ENCODE measurements around the gene HNRNPM. TPM values are rescaled to one million over a fixed set of nuclear protein-coding genes. Genes with fewer than 3 reads are reported as not detected.

Gene HNRNPM
- total RNA-seq, 1 donor from 2014 or later, result 152 TPM

DNA sequence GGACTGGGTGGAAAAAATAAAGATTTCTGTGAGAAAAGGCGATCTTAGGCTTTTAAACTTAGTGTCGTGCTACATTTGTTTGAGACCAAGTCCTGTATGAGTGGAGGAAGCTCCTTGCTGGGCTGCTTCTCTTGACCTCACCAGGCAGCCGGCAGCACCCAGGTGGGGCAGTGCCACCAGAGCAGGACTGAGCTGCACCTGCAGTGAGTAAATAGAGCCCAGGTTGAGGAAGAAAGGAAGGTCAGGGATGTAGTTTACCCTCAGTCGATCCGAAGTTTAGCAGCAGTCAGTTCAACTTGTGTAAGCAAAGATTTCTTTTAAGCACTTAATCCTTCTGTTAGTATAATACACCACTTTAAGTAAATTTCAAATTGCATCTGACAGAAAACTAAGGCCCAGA lies 13.6 kb downstream of the HNRNPM start:
- Histone ChIP-seq H3K36me3 (peaks cover 47% of the 10 kb centered on the region), H3K4me1 (peaks cover 89% of the 10 kb centered on the region), H3K27ac (no peak overlapping the region), H3K27me3 (ENCODE audit: low read depth) (no peaks in the 10 kb centered on the region), H3K4me3 (no peak overlapping the region), H3K9me3 (no peaks in the 10 kb centered on the region)
- no peak for DNase-seq
- intact Hi-C loops (cut with DNase I), result no loop called here
- ATAC-seq, result peak in 1 of 2 donors; percentile 45
- TF ChIP-seq, protein P1, sequence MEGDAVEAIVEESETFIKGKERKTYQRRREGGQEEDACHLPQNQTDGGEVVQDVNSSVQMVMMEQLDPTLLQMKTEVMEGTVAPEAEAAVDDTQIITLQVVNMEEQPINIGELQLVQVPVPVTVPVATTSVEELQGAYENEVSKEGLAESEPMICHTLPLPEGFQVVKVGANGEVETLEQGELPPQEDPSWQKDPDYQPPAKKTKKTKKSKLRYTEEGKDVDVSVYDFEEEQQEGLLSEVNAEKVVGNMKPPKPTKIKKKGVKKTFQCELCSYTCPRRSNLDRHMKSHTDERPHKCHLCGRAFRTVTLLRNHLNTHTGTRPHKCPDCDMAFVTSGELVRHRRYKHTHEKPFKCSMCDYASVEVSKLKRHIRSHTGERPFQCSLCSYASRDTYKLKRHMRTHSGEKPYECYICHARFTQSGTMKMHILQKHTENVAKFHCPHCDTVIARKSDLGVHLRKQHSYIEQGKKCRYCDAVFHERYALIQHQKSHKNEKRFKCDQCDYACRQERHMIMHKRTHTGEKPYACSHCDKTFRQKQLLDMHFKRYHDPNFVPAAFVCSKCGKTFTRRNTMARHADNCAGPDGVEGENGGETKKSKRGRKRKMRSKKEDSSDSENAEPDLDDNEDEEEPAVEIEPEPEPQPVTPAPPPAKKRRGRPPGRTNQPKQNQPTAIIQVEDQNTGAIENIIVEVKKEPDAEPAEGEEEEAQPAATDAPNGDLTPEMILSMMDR (IDR thresholded peaks at IDR 0.05), result no peak

DNA sequence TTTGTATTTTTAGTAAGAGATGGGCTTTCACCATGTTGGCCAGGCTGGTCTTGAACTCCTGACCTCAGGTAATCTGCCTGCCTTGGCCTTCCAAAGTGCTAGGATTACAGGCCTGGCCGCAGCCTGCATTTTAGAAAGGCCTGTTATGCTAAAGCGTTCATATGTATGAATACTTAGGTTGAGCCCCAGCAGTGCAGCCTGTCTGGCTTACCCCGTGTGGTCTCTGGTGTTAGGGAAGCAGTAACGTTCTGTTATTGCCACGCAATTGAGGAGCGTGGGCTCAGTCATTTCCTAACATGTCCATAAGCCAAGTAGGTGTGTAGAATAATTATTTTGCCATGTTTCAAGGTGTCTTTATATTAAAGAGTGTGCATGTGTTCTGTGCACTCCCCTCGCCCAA lies 14.3 kb downstream of the HNRNPM start:
- ATAC-seq (no peak), DNase-seq (no peak)
- intact Hi-C loops (cut with DNase I), result no loop called here
- TF ChIP-seq, protein P1 (IDR thresholded peaks at IDR 0.05), result no peak
- no peaks in the 10 kb centered on the region for H3K9me3 ChIP-seq
- peak overlapping the region; percentile 57 for H3K27ac ChIP-seq
- peaks cover 54% of the 10 kb centered on the region for H3K36me3 ChIP-seq
- no peaks in the 10 kb centered on the region for H3K27me3 ChIP-seq (ENCODE audit: low read depth)
- H3K4me1 ChIP-seq, result peaks cover 88% of the 10 kb centered on the region
- no peak overlapping the region for H3K4me3 ChIP-seq

GRCh38 chr19:8459520-8460270 lies 14.9 kb downstream of the HNRNPM start:
- peak; percentile 77 to 80 for ATAC-seq
- H3K4me3 ChIP-seq, result peak overlapping the region; percentile 7

DNA sequence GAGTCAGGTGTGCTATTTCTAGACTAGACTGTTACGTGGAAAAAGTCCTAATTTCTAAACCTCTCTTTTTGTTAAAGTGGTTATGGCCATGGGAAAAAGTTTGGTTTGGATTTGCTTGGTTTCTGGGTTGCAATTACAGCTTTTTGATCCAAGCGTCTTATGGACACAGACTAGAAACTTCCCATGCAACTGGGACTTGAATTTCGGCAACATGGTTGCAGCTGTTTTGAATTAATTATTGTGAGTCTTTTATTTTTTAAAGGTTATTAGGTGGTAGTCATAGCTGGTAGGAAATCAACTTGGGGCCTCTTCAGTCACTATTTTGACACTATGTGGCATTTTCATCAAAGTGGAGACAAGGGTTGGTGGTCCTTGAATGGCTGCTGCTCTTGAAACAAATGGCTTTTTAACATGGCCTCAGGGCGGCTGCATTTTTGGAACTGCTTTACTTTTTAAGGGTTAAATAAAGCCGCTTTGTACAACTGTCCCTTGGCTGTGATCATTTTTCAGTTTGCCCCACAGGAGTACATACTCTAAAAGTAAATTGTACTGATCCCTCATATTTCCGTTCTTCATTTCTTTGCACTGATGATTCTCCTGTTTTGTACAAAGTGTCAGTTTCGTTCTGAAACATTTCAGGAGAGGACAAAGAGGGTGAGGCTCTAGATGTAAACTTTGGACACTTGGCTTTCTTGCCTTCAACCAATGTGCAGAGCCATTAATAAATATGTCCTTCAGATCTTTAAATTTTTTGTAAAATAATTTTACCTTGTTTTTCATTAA lies 15.9 kb downstream of the HNRNPM start:
- peaks cover 63% of the 10 kb centered on the region for H3K36me3 ChIP-seq
- no peaks in the 10 kb centered on the region for H3K27me3 ChIP-seq (ENCODE audit: low read depth)
- H3K4me3 ChIP-seq, result peak overlapping the region; percentile 7
- ATAC-seq (no peak), DNase-seq (no peak)
- no peaks in the 10 kb centered on the region for H3K9me3 ChIP-seq
- intact Hi-C loops (cut with DNase I), result no loop called here
- H3K27ac ChIP-seq, result peak overlapping the region; percentile 22
- peaks cover 77% of the 10 kb centered on the region for H3K4me1 ChIP-seq
- TF ChIP-seq, protein P1 (IDR thresholded peaks at IDR 0.05), result no peak

More at GRCh38 chr19:8459520-8460270, 14.9 kb downstream of the HNRNPM start:
- Histone ChIP-seq H3K27ac (peak overlapping the region; percentile 57), H3K36me3 (peaks cover 60% of the 10 kb centered on the region), H3K4me1 (peaks cover 82% of the 10 kb centered on the region), H3K9me3 (no peaks in the 10 kb centered on the region), H3K27me3 (ENCODE audit: low read depth) (no peaks in the 10 kb centered on the region)
- TF ChIP-seq, protein P1 (IDR thresholded peaks at IDR 0.05), result no peak
- intact Hi-C loops (cut with DNase I), result no loop called here
- no peak for DNase-seq

GRCh38 chr19:8461376-8461775 lies 16.6 kb downstream of the HNRNPM start:
- Histone ChIP-seq H3K4me1 (peaks cover 71% of the 10 kb centered on the region), H3K4me3 (no peak overlapping the region), H3K9me3 (no peaks in the 10 kb centered on the region), H3K27ac (no peak overlapping the region), H3K27me3 (ENCODE audit: low read depth) (no peaks in the 10 kb centered on the region), H3K36me3 (peaks cover 63% of the 10 kb centered on the region)
- TF ChIP-seq, protein P1 (IDR thresholded peaks at IDR 0.05), result no peak
- DNase-seq, result no peak
- no peak for ATAC-seq
- intact Hi-C loops (cut with DNase I), result no loop called here

Data from lower lobe of right lung (tissue), 2 donors.